IPS DF 19.7 (cell line): ENCODE measurements around the gene OR6K2.

Experiments
- DNase-seq: peaks from one replicate; pipeline ENCODE4 v3.0.0-alpha.2; 2013; ENCODE audit warnings: low read depth, low spot score

OR6K2 gene

DNA sequence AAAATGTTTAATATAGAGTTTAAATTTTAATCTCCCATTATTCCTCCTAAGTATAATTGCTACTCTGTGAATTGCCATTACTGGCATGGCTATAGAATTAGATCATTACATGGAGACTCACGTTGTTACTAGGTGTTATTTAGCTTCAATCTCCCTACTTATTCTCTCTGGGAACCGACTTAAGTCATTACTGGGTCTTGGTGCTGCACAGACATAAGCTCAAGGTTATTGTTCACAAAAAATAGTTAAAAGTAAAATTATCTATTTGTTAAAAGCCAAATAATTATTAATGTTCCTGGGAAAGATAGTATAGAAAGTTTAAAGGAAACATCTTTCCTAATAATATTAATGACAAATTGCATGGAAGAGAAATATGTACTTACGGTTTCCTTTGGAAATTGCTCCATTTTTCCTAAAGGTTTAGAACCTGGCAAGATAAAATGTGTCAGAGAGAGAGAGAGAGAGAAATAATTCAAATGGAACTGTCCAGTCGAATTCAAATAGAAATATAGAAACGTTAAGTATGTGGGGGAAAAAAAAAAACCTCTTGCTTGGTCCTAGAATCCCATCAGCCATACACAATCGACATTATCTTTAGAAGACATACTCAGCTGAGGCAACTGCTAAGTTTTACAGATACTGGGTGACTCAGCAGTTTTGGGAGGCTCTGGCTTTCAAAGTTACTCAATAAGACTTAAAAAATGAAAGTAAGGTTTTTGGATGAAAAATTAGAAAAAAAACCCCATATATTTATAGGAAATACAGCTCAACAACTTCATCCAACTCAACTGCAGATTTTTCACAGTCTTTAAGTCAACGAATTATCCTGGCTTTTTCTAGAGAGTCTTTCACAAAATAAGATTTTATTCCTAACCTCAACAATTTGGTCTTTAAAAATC, 14.1 kb downstream of the OR6K2 start, which contains the start of gene SPTA1:
TSS of gene SPTA1 (minus strand) at position 605 of the 899 bp plus-strand sequence. CDS start at position 407, 198 bp downstream.
- DNase-seq, result no peak

DNA sequence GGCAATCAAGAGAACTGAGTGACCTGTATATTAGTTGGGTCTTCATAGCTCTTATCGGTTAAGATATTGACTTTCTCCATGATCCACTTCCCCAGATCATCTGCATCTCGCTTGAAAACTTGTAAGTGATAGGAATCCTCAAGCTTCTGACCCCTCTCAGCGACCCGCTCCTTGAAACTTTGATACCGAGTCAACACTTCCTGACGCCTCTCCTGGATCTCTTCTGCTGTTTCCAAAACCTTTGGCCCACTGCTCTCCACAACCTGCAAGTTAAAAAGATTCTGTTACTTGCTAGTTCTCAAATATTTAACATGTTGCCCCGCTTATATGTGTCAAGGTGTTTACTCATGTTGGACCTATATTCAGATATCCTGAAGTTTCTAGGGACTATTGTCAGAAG, 15.4 kb downstream of the OR6K2 start:
- no peak for DNase-seq

DNA sequence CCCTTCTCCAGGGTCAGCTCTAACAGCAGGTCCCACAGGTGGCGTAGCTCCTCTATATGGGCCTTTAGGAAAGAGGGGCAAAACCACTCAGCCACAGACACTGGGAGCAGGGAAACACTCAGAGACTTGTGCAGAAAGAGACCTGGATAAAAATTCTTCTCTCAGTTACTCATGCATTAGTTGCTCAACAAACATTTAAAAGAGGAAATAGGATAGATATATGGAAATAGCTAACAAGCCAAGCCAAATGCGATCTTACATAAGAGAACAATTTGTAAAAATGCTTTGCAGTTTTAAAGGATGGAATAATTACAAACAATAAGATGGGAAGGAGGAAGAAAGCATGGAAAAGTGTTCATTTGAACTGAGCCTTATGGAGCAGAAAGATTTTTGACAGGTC, 18.8 kb downstream of the OR6K2 start:
- DNase-seq, result no peak

DNA sequence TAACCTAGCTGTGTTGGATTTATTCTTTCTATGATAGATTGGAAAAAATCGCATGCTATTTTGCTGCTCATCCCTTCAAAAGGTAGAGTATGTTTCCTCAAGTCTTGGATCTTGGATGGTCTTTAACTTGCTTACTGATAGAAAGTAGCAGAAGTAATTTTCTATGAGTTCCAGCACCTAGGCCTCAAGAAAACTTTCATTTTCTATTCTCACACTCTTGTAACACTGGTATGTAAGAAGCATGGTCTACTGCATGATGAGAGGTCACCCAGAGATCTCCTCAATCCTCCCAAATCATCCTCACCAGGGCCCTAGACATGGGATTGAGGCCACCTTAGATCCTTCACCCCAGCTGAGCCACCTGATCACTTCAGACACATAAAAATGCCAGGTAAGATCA, 21.2 kb downstream of the OR6K2 start:
- DNase-seq, result no peak

DNA sequence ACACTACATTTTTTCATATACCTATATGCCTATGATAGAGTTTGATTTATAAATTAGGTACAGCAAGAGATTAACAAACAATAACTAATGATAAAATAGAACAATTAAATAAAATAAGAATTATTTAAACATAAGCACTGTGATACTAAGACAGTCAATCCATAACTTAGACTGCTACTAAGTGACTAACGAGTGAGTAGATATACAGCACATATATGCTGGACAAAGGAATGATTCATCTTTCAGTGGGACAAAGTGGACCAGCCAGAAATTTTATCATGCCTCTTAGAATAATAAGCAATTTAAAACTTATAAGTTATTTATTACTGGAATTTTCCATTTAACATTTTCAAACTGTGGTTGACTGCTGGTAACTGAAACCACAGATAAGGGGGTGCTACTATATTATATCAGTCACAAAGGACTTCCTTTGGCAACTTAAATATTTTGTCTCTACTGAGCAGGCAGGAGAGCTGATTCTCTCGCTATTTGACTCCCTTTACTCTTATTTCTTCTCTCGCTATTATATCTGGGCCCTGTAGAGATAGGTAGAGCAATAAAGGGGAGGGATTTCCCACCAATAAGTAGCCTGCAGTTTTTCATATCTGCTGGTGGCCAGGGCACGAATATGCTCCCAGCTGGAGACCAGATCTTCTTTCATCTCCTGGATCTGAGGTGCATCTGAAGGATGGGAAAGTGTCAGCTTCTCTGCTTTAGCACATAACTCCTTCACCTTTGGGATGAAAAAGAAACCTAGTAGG, 24.7 kb downstream of the OR6K2 start:
- DNase-seq, result no peak

DNA sequence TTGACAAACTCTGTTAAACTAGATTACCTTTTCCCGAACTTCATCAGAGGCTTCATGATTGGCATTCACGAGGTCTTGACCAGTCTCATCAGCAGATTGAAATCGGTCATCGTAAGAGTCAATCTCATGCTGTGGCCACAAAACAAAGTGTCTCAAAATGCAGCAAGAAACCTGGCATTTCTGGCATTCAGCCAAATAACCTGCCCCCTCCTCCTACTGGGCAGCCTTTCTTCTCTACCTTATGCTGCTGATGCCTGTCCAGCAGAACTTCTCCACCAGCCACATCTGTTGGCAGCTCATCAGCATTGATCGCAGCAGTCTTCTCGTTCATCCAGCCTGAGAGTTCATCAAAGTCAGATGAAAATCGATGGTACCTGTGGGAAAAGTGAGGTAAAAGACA, 26.1 kb downstream of the OR6K2 start:
- DNase-seq, result no peak

DNA sequence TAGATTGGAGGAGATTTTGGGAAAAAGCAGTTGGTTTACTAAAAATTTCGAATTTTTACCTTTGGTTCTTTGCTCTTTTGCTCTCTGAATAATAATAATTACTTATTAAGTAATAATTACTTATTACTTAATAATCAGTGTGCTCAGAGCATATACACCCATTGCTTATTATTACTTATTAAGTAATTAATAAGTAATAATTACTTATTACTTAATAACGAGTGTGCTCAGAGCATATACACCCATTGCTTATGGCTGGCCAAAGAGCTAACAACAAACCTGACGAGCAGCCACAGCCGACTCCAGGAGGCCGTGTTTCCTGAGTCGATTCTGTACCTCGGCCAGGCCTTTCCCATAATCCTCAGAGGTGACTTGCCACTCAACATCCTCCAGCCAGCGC, 34.4 kb downstream of the OR6K2 start:
- DNase-seq, result no peak

DNA sequence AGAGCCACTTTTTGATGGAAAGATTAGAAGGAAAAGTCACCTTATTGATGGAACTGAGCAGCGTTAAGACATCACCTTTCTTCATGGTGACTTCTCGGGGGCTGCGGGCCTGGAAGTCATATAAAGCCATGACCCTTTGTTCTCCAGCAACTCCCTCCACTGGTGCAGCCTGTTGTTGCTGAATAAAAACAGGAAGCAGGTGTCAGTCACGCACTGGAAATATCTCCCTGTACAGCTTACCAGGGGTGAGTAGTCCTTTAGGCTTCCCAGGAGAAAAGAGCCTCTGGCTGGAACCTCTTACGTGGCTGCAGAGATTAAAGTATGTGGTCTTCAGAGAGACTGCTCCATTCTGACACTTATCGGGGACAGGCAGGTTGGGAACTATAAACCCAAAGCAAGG, 45.9 kb downstream of the OR6K2 start:
- DNase-seq, result no peak

DNA sequence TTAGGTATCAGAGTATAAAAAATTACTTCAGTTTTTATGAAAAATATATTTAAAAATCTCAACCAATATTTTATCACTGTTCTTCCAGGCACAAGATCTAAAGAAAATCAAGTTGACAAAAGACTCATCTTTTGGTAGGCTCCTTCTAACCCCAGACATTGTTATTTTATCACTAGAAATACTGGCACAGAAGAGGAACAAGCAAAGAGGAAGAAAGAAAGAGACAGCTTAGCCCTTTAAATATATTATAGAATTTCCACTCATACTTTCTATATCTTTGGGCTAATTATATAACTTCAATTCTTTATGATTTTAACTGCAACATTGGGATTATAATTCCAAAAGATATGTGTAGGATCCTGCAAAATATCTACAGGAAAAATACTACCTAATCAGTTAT, 46.4 kb downstream of the OR6K2 start:
- DNase-seq, result no peak

DNA sequence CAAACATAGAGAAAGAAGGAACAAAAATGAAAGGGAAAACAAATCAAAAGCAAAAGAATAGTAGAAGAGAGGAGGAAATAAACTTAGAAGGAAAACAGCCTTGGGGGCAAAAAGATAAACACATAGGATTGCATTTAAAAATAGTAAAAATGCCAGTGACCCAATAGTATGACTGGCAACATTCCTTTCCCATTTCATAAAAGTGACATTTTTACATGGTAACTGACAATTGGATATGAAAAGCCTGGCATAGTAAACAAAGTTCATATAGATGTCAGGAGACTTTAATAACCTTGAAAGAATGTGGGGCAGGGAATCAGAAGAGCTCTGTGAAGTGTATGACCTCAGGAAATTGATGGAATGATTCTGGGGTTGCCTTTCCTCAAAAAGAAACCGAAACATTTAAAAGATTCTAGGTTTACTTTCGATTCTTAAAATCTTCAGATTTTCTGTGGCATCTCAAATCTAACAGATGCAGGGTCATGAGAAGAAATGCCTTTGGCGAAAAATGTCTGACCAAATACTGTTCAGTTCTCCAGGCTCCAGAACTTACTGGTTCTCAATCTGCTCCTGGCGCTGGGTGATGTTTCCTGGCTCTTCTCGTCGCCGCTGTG, 47.6 kb downstream of the OR6K2 start:
- no peak for DNase-seq
